Mesenchymal stem cell (in vitro differentiated cells and primary cell): ENCODE results near the gene SBK1.

Experiments
- DNase-seq: peaks from one replicate; pipeline ENCODE4 v3.0.0-alpha.2; 2013
- H2AFZ ChIP-seq: one replicate; pipeline ENCODE4 v1.6.1; 2013; ENCODE audit warnings: low read depth, mild to moderate bottlenecking, control low read depth, inconsistent platforms, low read length, moderate library complexity
- H2AK5ac ChIP-seq: 2 replicates; pipeline ENCODE4 v1.6.1; 2013; ENCODE audit warnings: low read length, moderate library complexity, mild to moderate bottlenecking, inconsistent platforms; ENCODE audit not compliant: severe bottlenecking
- H2BK120ac ChIP-seq: one replicate; pipeline ENCODE4 v1.6.1; 2013; ENCODE audit warnings: low read depth, mild to moderate bottlenecking, inconsistent platforms, low read length, moderate library complexity
- H2BK12ac ChIP-seq, 2 experiments: one replicate each; pipeline ENCODE4 v1.6.1; 2013; ENCODE audit warnings: inconsistent platforms in 2 of 2, low read length in 2 of 2, mild to moderate bottlenecking in 2 of 2, moderate library complexity in 2 of 2, control low read depth in 1 of 2
- H2BK15ac ChIP-seq: one replicate; pipeline ENCODE4 v1.6.1; 2013; ENCODE audit warnings: mild to moderate bottlenecking, low read depth, inconsistent platforms; ENCODE audit not compliant: poor library complexity, severe bottlenecking
- H2BK5ac ChIP-seq: 2 replicates; pipeline ENCODE4 v1.6.1; 2013; ENCODE audit warnings: low read depth, mild to moderate bottlenecking, low read length, control low read depth, inconsistent platforms; ENCODE audit not compliant: poor library complexity, severe bottlenecking
- H3K14ac ChIP-seq, 2 experiments: one replicate each; pipeline ENCODE4 v1.6.1; 2013; ENCODE audit warnings: inconsistent platforms in 2 of 2, low read length in 2 of 2, control low read depth in 1 of 2, mild to moderate bottlenecking in 1 of 2, moderate library complexity in 1 of 2
- H3K18ac ChIP-seq, 2 experiments: one replicate each; pipeline ENCODE4 v1.6.1; 2013; ENCODE audit warnings: inconsistent platforms in 2 of 2, low read length in 2 of 2, control low read depth in 1 of 2, low read depth in 1 of 2, mild to moderate bottlenecking in 1 of 2
- H3K23ac ChIP-seq, 2 experiments: one replicate each; pipeline ENCODE4 v1.6.1; 2013; ENCODE audit warnings: inconsistent platforms in 2 of 2, low read length in 2 of 2, mild to moderate bottlenecking in 2 of 2, moderate library complexity in 2 of 2, control low read depth in 1 of 2
- H3K27ac ChIP-seq: 2 replicates; pipeline ENCODE4 v1.5.1; 2013; ENCODE audit warnings: mild to moderate bottlenecking, moderate library complexity, low read length, control low read depth, inconsistent platforms; ENCODE audit not compliant: poor library complexity, severe bottlenecking
- H3K27me3 ChIP-seq, 2 experiments: 2 replicates each; pipeline versions ENCODE4 v1.6.1 to v1.7.0; 2013; ENCODE audit warnings: low read length in 2 of 2, mild to moderate bottlenecking in 2 of 2, moderate library complexity in 2 of 2, control low read depth in 1 of 2, inconsistent platforms in 1 of 2; ENCODE audit not compliant: control insufficient read depth in 1 of 2, insufficient read depth in 1 of 2
- H3K36me3 ChIP-seq, 2 experiments: 2 replicates each; pipeline versions ENCODE4 v1.6.1 to v1.7.0; 2013; ENCODE audit warnings: low read length in 2 of 2, control low read depth in 1 of 2, inconsistent platforms in 1 of 2, low read depth in 1 of 2, mild to moderate bottlenecking in 1 of 2; ENCODE audit not compliant: insufficient read depth in 2 of 2, control insufficient read depth in 1 of 2
- H3K4ac ChIP-seq, 2 experiments: one replicate each; pipeline ENCODE4 v1.6.1; 2013; ENCODE audit warnings: inconsistent platforms in 2 of 2, low read length in 2 of 2, mild to moderate bottlenecking in 2 of 2, moderate library complexity in 2 of 2, control low read depth in 1 of 2, low read depth in 1 of 2
- H3K4me1 ChIP-seq: 2 replicates; pipeline ENCODE4 v1.6.1; 2013; ENCODE audit warnings: low read depth, low read length, control low read depth; ENCODE audit not compliant: control insufficient read depth, insufficient read depth
- H3K4me2 ChIP-seq: 2 replicates; pipeline ENCODE4 v1.6.1; 2013; ENCODE audit warnings: low read length, mild to moderate bottlenecking, inconsistent platforms; ENCODE audit not compliant: poor library complexity, severe bottlenecking
- H3K4me3 ChIP-seq, 2 experiments: 2 replicates each; pipeline versions ENCODE4 v1.5.1 to v1.7.0; 2013; ENCODE audit warnings: low read length in 2 of 2, mild to moderate bottlenecking in 2 of 2, control low read depth in 1 of 2, low read depth in 1 of 2; ENCODE audit not compliant: insufficient read depth in 1 of 2
- H3K79me1 ChIP-seq: replicated peaks from 2 replicates; pipeline ENCODE4 v1.6.1; 2013; ENCODE audit warnings: mild to moderate bottlenecking, control low read depth, low read length, inconsistent platforms; ENCODE audit not compliant: poor library complexity, severe bottlenecking
- H3K9ac ChIP-seq: 2 replicates; pipeline ENCODE4 v1.7.0; 2013; ENCODE audit warnings: mild to moderate bottlenecking, low read length, moderate library complexity
- H3K9me3 ChIP-seq: 2 replicates; pipeline ENCODE4 v1.7.0; 2013; ENCODE audit warnings: mild to moderate bottlenecking, low read length; ENCODE audit not compliant: control insufficient read depth
- H4K8ac ChIP-seq: one replicate; pipeline ENCODE4 v1.6.1; 2013; ENCODE audit warnings: inconsistent platforms, mild to moderate bottlenecking, low read length, moderate library complexity
- H4K91ac ChIP-seq: one replicate; pipeline ENCODE4 v1.6.1; 2013; ENCODE audit warnings: mild to moderate bottlenecking, low read length, inconsistent platforms
- WGBS: methylation state at CpG from one replicate; pipeline ENCODE4 v1.1.7; 2013; ENCODE audit warnings: mixed read lengths; 5-methylcytosine and 5-hydroxymethylcytosine counted together

SBK1 gene

GRCh38 chr16:28295276-28295675 lies 3.0 kb downstream of the SBK1 start:
- Histone ChIP-seq H2BK5ac (no peak overlapping the region), H3K79me1 (no peaks in the 10 kb centered on the region), H3K27me3 (peaks cover 52 to 82% of the 10 kb centered on the region in 2 experiments), H3K4ac (no peak overlapping the region), H3K18ac (no peak overlapping the region), H2BK12ac (no peak overlapping the region), H3K9me3 (no peaks in the 10 kb centered on the region), H3K23ac (no peak overlapping the region), H3K4me2 (no peak overlapping the region), H4K8ac (no peak overlapping the region), H3K27ac (no peak overlapping the region), H2AFZ (no peak overlapping the region), H3K9ac (no peak overlapping the region), H2BK120ac (no peak overlapping the region), H2AK5ac (no peak overlapping the region), H3K4me1 (peaks cover 15% of the 10 kb centered on the region), H2BK15ac (no peak overlapping the region), H3K14ac (no peak overlapping the region), H4K91ac (no peak overlapping the region), H3K36me3 (no peaks in the 10 kb centered on the region), H3K4me3 (no peak overlapping the region)
- 87% methylated on average over 10 of the region's 11 CpGs for WGBS
- DNase-seq: no peak

DNA sequence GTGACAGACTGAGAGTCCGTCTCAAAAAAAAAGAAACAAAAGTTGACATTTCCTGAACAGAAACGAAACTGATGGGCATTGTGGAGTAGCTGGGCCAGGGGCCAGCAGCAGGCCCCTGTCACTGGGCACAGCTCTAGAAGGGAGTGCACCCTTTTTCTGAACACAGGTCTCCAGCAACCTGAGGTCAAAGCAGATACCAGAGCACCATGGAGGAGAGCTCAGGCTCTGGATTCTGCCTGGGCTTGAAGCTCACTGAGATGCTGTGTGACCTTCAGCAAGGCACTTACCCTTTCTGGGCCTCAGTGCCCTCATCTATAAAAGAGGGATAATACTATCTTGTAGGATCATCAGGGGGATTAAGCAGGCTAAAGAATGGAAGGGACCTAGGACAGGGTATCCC lies 5.0 kb downstream of the SBK1 start:
- Histone ChIP-seq H3K4me1 (peaks cover 10% of the 10 kb centered on the region), H3K27ac (no peak overlapping the region), H3K9ac (no peak overlapping the region), H3K9me3 (no peaks in the 10 kb centered on the region), H3K23ac (no peak overlapping the region), H2AFZ (no peak overlapping the region), H2AK5ac (no peak overlapping the region), H3K18ac (no peak overlapping the region), H3K36me3 (no peaks in the 10 kb centered on the region), H3K4me3 (no peak overlapping the region), H3K79me1 (no peaks in the 10 kb centered on the region), H3K4me2 (no peak overlapping the region), H2BK15ac (no peak overlapping the region), H4K8ac (no peak overlapping the region), H2BK5ac (no peak overlapping the region), H3K27me3 (peaks cover 69 to 88% of the 10 kb centered on the region in 2 experiments), H3K4ac (no peak overlapping the region), H4K91ac (no peak overlapping the region), H2BK12ac (no peak overlapping the region), H2BK120ac (no peak overlapping the region), H3K14ac (no peak overlapping the region)
- DNase-seq: no peak
- WGBS: 81% methylated on average over 2 of the region's 2 CpGs

GRCh38 chr16:28297784-28298510 lies 5.6 kb downstream of the SBK1 start:
- H3K79me1 ChIP-seq: no peaks in the 10 kb centered on the region
- H3K36me3 ChIP-seq: no peaks in the 10 kb centered on the region
- no peak overlapping the region for H3K18ac ChIP-seq
- 66% methylated on average over 11 of the region's 11 CpGs for WGBS
- H2BK15ac ChIP-seq: no peak overlapping the region
- H4K8ac ChIP-seq: no peak overlapping the region
- peaks cover 5% of the 10 kb centered on the region for H3K4me1 ChIP-seq
- no peak overlapping the region for H3K23ac ChIP-seq
- H3K4me2 ChIP-seq: no peak overlapping the region
- H3K27ac ChIP-seq: no peak overlapping the region
- DNase-seq: no peak
- H2BK5ac ChIP-seq: no peak overlapping the region
- H4K91ac ChIP-seq: no peak overlapping the region
- H2AK5ac ChIP-seq: no peak overlapping the region
- peaks cover 71 to 89% of the 10 kb centered on the region in 2 experiments for H3K27me3 ChIP-seq
- no peak overlapping the region for H3K4ac ChIP-seq
- no peak overlapping the region for H2BK12ac ChIP-seq
- no peak overlapping the region for H3K14ac ChIP-seq
- H3K4me3 ChIP-seq: no peak overlapping the region
- H3K9ac ChIP-seq: no peak overlapping the region
- H2AFZ ChIP-seq: no peak overlapping the region
- no peaks in the 10 kb centered on the region for H3K9me3 ChIP-seq
- H2BK120ac ChIP-seq: no peak overlapping the region

- no peak overlapping the region for H3K18ac ChIP-seq
- no peak overlapping the region for H3K4me3 ChIP-seq
- no peaks in the 10 kb centered on the region for H3K36me3 ChIP-seq
- no peaks in the 10 kb centered on the region for H3K9me3 ChIP-seq
- no peak overlapping the region for H3K9ac ChIP-seq
- no peak overlapping the region for H2BK12ac ChIP-seq
- WGBS: 34% methylated on average over 4 of the region's 4 CpGs
- no peak overlapping the region for H3K4me2 ChIP-seq
- no peak overlapping the region for H3K23ac ChIP-seq
- no peak overlapping the region for H2BK120ac ChIP-seq
- no peak overlapping the region for H2BK5ac ChIP-seq
- H3K27ac ChIP-seq: no peak overlapping the region
- H2BK15ac ChIP-seq: no peak overlapping the region
- no peak for DNase-seq
- H3K4ac ChIP-seq: no peak overlapping the region
- no peak overlapping the region for H2AFZ ChIP-seq
- no peak overlapping the region for H3K14ac ChIP-seq
- peaks cover 68 to 86% of the 10 kb centered on the region in 2 experiments for H3K27me3 ChIP-seq
- no peaks in the 10 kb centered on the region for H3K79me1 ChIP-seq
- no peak overlapping the region for H2AK5ac ChIP-seq
- H3K4me1 ChIP-seq: no peaks in the 10 kb centered on the region
- no peak overlapping the region for H4K8ac ChIP-seq
- no peak overlapping the region for H4K91ac ChIP-seq
Measured at GRCh38 chr16:28298511-28298878, 6.2 kb downstream of the SBK1 start.
